Spleen (tissue), 11 donors: ENCODE data around the gene RSPH3. TPM values are rescaled to one million over a fixed set of nuclear protein-coding genes. Genes with fewer than 3 reads are reported as not detected.
A peak's percentile ranks its signal among the peaks of the same experiment; 100 is the strongest.
"Not testable (repeated sequence)": the region's sequence is repeated elsewhere in the genome, so short reads cannot be mapped to it uniquely, and the experiment has no call there.

Experiments
- DNase-seq: peaks from one replicate; pipeline ENCODE4 v3.0.0-alpha.2; 2020
- H3K27ac ChIP-seq, 8 donors: fragments of 200-600 bp; sonication (generic) in 7 of 8; 1 replicate in 4 of 8; 2 replicates in 4 of 8; pipeline versions ENCODE4 v1.5.0 to v1.8.0; 2016 to 2021; ENCODE audit warnings: inconsistent platforms in 4 of 8, mild to moderate bottlenecking in 4 of 8, moderate library complexity in 1 of 8
- H3K27me3 ChIP-seq, 7 donors: fragments of 200-600 bp; sonication (generic) in 6 of 7; replicated peaks in 1 of 7; 1 replicate in 4 of 7; 2 replicates in 3 of 7; pipeline versions ENCODE4 v1.5.0 to v1.8.0; 2016 to 2021; ENCODE audit warnings: inconsistent platforms in 3 of 7, mild to moderate bottlenecking in 1 of 7
- H3K36me3 ChIP-seq, 6 donors: fragments of 200-600 bp; sonication (generic) in 5 of 6; 1 replicate in 4 of 6; 2 replicates in 2 of 6; pipeline versions ENCODE4 v1.5.0 to v1.8.0; 2016 to 2021; ENCODE audit warnings: inconsistent platforms in 2 of 6
- H3K4me1 ChIP-seq, 6 donors: fragments of 200-600 bp; sonication (generic) in 5 of 6; 1 replicate in 3 of 6; 2 replicates in 3 of 6; pipeline versions ENCODE4 v1.5.0 to v1.8.0; 2016 to 2021; ENCODE audit warnings: inconsistent platforms in 3 of 6
- H3K4me3 ChIP-seq, 8 donors: fragments of 200-600 bp; sonication (generic) in 7 of 8; 1 replicate in 4 of 8; 2 replicates in 4 of 8; pipeline versions ENCODE4 v1.5.0 to v1.8.0; 2016 to 2021; ENCODE audit warnings: inconsistent platforms in 4 of 8, mild to moderate bottlenecking in 4 of 8, moderate library complexity in 2 of 8
- H3K9me3 ChIP-seq, 8 donors: fragments of 200-600 bp; sonication (generic) in 7 of 8; 1 replicate in 4 of 8; 2 replicates in 4 of 8; pipeline versions ENCODE4 v1.5.0 to v1.8.0; 2016 to 2021; ENCODE audit warnings: inconsistent platforms in 4 of 8
- CTCF ChIP-seq, 11 experiments: fragments of 200-600 bp in 7 of 11; fragments of 450-650 bp in 4 of 11; sonication (generic) in 4 of 11; IDR thresholded peaks in 8 of 11; conservative IDR thresholded peaks in 3 of 11; 1 replicate in 7 of 11; 2 replicates in 4 of 11; pipeline versions ENCODE4 v1.4.0 to v1.8.0; 2016 to 2021; ENCODE audit warnings: antibody characterized with exemption in 11 of 11, inconsistent platforms in 4 of 11, mild to moderate bottlenecking in 1 of 11
- POLR2A ChIP-seq, 3 donors: fragments of 450-650 bp; IDR thresholded peaks; one replicate each; pipeline ENCODE4 v1.5.1; 2017; ENCODE audit warnings: antibody characterized with exemption in 3 of 3, mild to moderate bottlenecking in 1 of 3
- POLR2AphosphoS5 ChIP-seq, 3 donors: sonication (generic); formaldehyde crosslinking; IDR thresholded peaks; one replicate each; pipeline ENCODE4 v1.5.1; 2017; ENCODE audit warnings: antibody characterized with exemption in 3 of 3
- WGBS, 5 donors: extraction: QIAGEN DNeasy Blood & Tissue Kit in 3 of 5; methylation state at CpG; one replicate each; pipeline versions ENCODE4 v1.1.5 to v1.1.7; 2013 to 2018; 5-methylcytosine and 5-hydroxymethylcytosine counted together
- intact Hi-C: fragments of 100-400 bp; cut with DNase I; formaldehyde crosslinking; loops from one replicate; pipeline ENCODE4 v1.15.0; 2023; ENCODE audit warnings: low total_unique reads
- polyA plus RNA-seq, 3 donors: library from polyadenylated mRNA; stranded (reverse); fragments of 200-250 nt; gene quantifications; one replicate each; pipeline ENCODE4 v1.2.1, GENCODE V29; 2013
- total RNA-seq, 7 donors: library from RNA; depleted of rRNA in 3 of 7; stranded (reverse); fragments of >200 nt in 3 of 7; fragmentation: NEBNext Ultra II Directional in 4 of 7; extraction: Animal tissue kit (Norgen Biotek cat#: 25700) in 4 of 7; gene quantifications; one replicate each; pipeline versions ENCODE4 v1.1.0 to v1.2.1, GENCODE V29; 2016 to 2021
- donor health status: healthy with polysubstance abuse.
- donor health status: DM: no; HTN: no; CAD: no; lungs with moderate emphysema.
- donor health status: DM: no; HTN: no; CAD: no.
- donor health status: Bipolar disorder and iron deficiency.
- donor health status: healthy.
- donor health status: DM: no; HTN: no; CAD: no.
- donor health status: DM: yes; HTN: yes; CAD: no.

Gene RSPH3
- total and polyA plus RNA-seq, 10 donors, result 0.91 to 7.3 (median 4.7) TPM

DNA sequence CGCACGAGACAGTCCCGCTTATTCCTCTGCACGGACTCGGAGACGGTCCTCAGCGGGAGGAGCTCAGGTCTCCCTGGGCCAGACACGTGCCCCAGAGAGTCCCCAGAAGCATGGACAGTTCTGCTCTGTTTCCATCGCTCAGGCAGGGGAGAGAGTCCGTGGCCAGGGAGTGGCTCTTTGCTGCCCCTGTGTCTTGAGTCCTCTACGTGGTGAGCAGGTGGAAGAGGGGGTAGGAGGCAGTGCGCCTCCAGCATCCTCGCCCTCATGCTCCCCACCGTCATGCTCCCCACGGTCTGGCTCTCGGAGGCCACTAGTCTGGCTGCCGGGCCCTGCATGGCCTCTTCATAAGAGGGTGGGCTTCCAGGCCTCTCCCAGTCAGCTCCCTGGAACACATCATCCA is 35.9 kb upstream of the RSPH3 start:
- Histone ChIP-seq H3K36me3 (peaks cover 3 to 70% (median 48%) of the 10 kb centered on the region in 6 donors), H3K27me3 (no peaks in the 10 kb centered on the region), H3K4me1 (peaks cover 24 to 97% (median 64%) of the 10 kb centered on the region in 6 donors), H3K27ac (peak overlapping the region in 2 of 8 donors; percentile 32 to 34), H3K4me3 (no peak overlapping the region), H3K9me3 (no peaks in the 10 kb centered on the region)
- WGBS, 5 donors, result 90 to 97% (median 93%) methylated on average over 13 to 17 of the region's 17 CpGs
- no peak for DNase-seq
- TF ChIP-seq POLR2A (IDR thresholded peaks at IDR 0.05) (no peak), CTCF (IDR thresholded peaks at IDR 0.05 in 8 of 11, conservative IDR thresholded peaks at IDR 0.05 in 3 of 11) (no peak), POLR2AphosphoS5 (IDR thresholded peaks at IDR 0.05) (peak; percentile 53 to 80 (median 65))
- intact Hi-C loops, result no loop called here

- Histone ChIP-seq H3K9me3 (no peaks in the 10 kb centered on the region), H3K4me3 (no peak overlapping the region), H3K4me1 (peaks cover 6 to 72% (median 39%) of the 10 kb centered on the region in 6 donors), H3K27me3 (no peaks in the 10 kb centered on the region), H3K36me3 (peaks cover 3 to 45% (median 34%) of the 10 kb centered on the region in 6 donors), H3K27ac (peak overlapping the region; percentile 9 to 73 (median 37))
- DNase-seq, result no peak
- 68 to 80% (median 72%) methylated on average over 11 of the region's 11 CpGs for WGBS, 5 donors
- intact Hi-C loops, result no loop called here
- TF ChIP-seq CTCF (IDR thresholded peaks at IDR 0.05 in 8 of 11, conservative IDR thresholded peaks at IDR 0.05 in 3 of 11) (no peak), POLR2A (IDR thresholded peaks at IDR 0.05) (no peak), POLR2AphosphoS5 (IDR thresholded peaks at IDR 0.05) (no peak)
Measured at GRCh38 chr6:159033160-159034049, 33.4 kb upstream of the RSPH3 start.

DNA sequence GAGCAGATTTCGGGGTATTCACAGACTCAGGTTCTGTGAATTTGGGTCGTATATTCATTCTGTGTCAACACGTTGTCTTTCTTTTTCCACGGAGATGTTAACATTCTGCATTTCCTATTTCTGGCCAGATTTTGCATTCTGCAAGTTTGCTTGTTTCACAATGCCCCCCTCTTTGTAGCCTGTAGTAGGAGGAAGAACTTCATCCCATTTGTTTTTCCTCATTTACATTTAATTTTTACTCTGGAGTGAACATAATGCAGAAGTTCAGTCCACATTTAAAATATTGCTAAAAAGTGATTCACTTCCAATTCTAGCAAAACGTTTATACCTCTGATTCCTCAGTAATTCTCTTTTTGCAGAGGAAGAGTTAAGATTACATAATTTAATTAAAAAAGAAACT is 31.8 kb upstream of the RSPH3 start:
- intact Hi-C loops, result no loop called here
- H3K4me1 ChIP-seq, result peaks cover 0 to 57% (median 23%) of the 10 kb centered on the region in 6 donors
- 48 to 71% (median 56%) methylated on average over 5 of the region's 5 CpGs for WGBS, 5 donors
- H3K27ac ChIP-seq, result peak overlapping the region in 7 of 8 donors; percentile 5 to 73 (median 21)
- H3K9me3 ChIP-seq, result no peaks in the 10 kb centered on the region
- peaks cover 3 to 29% (median 20%) of the 10 kb centered on the region in 6 donors for H3K36me3 ChIP-seq
- DNase-seq, result no peak
- no peak for TF ChIP-seq CTCF (IDR thresholded peaks at IDR 0.05 in 8 of 11, conservative IDR thresholded peaks at IDR 0.05 in 3 of 11)
- no peak for TF ChIP-seq POLR2A (IDR thresholded peaks at IDR 0.05)
- no peak for TF ChIP-seq POLR2AphosphoS5 (IDR thresholded peaks at IDR 0.05)
- peak overlapping the region in 1 of 8 donors; percentile 19 for H3K4me3 ChIP-seq
- H3K27me3 ChIP-seq, result no peaks in the 10 kb centered on the region

- peaks cover 0 to 40% (median 10%) of the 10 kb centered on the region in 6 donors for H3K4me1 ChIP-seq
- intact Hi-C loops, result no loop called here
- TF ChIP-seq POLR2AphosphoS5 (IDR thresholded peaks at IDR 0.05) (no peak), POLR2A (IDR thresholded peaks at IDR 0.05) (no peak), CTCF (IDR thresholded peaks at IDR 0.05 in 8 of 11, conservative IDR thresholded peaks at IDR 0.05 in 3 of 11) (no peak)
- peaks cover 0 to 13% (median 3%) of the 10 kb centered on the region in 6 donors for H3K36me3 ChIP-seq
- no peaks in the 10 kb centered on the region for H3K27me3 ChIP-seq
- H3K9me3 ChIP-seq, result peaks cover 0 to 15% (median 14%) of the 10 kb centered on the region in 8 donors
- H3K4me3 ChIP-seq, result no peak overlapping the region
- 92 to 98% (median 96%) methylated on average over 2 of the region's 2 CpGs for WGBS, 5 donors
- DNase-seq, result no peak
- H3K27ac ChIP-seq, result no peak overlapping the region
Measured at GRCh38 chr6:159030168-159030567, 30.2 kb upstream of the RSPH3 start.

DNA sequence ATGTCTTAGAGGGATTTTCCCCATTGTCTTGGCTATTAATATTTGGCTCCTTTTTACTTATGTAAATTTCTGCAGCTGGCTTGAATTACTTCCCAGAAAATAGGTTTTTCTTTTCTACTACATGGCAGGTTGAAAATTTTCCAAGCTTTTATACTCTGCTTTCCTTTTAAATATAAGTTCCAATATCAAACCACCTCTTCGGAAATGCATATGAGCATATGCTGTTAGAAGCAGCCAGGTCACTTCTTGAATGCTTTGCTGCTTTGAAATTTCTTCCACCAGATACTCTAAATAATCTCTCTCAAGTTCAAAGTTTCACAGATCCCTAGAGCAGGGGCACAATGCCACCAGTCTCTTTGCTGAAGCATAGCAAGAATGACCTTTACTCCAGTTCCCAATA is 25.2 kb upstream of the RSPH3 start:
- DNase-seq, H3K36me3 ChIP-seq, H3K4me3 ChIP-seq, H3K4me1 ChIP-seq, H3K27me3 ChIP-seq, H3K27ac ChIP-seq, intact Hi-C loops: not testable (repeated sequence)
- 69 to 95% (median 93%) methylated on average over 1 of the region's 1 CpG for WGBS, 5 donors
- H3K9me3 ChIP-seq, result peaks cover 3 to 38% (median 33%) of the 10 kb centered on the region in 8 donors
